ENCODE data around the gene HSPG2.

DNA sequence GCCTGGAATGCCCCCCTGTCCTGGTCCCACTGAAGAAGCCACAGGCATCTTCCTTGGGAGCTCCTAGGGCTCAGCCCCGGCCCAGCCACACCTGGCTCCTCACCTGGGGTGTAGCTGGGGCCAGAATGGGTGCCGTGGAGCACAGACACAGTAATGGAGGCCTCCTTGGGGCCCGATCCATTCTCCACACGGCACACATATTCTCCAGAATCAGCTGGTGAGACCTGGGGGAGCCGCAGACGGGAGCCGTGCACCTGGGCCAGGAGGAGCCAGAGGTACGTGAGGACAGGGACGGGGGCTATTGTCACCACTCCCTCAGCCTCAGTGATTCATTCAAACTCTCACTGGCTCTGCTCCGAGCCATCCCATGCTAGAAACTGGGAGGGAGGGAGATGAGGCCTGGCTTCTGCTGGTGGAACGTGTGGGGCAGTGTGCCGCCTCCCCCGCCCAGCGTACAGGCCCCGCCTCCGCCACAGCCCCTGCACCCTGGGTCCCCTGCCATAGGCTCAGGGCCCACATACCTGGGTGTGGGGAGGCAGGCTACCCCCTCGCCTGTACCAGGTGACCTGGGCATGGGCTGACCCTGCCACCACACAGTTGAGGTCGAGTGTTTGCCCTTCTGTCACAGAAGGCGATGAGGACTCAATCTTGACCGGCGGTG is 82.9 kb downstream of the HSPG2 start:
- TF ChIP-seq, protein P1, sequence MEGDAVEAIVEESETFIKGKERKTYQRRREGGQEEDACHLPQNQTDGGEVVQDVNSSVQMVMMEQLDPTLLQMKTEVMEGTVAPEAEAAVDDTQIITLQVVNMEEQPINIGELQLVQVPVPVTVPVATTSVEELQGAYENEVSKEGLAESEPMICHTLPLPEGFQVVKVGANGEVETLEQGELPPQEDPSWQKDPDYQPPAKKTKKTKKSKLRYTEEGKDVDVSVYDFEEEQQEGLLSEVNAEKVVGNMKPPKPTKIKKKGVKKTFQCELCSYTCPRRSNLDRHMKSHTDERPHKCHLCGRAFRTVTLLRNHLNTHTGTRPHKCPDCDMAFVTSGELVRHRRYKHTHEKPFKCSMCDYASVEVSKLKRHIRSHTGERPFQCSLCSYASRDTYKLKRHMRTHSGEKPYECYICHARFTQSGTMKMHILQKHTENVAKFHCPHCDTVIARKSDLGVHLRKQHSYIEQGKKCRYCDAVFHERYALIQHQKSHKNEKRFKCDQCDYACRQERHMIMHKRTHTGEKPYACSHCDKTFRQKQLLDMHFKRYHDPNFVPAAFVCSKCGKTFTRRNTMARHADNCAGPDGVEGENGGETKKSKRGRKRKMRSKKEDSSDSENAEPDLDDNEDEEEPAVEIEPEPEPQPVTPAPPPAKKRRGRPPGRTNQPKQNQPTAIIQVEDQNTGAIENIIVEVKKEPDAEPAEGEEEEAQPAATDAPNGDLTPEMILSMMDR (IDR thresholded peaks at IDR 0.05) = no peak
- TF ChIP-seq POLR2A (IDR thresholded peaks at IDR 0.05) = no peak
